ENCODE results near the gene SMAD1. TPM values are rescaled to one million over a fixed set of nuclear protein-coding genes. Genes with fewer than 3 reads are reported as not detected.
"Not testable (repeated sequence)": the region's sequence is repeated elsewhere in the genome, so short reads cannot be mapped to it uniquely, and the experiment has no call there.

The SMAD1 gene
- total RNA-seq, 1 donor = 33.2 TPM

- no peak for DNase-seq (ENCODE audit: low read depth)
- H3K4me3 ChIP-seq (ENCODE audit: low read depth, low read length) = no peak overlapping the region
- no peak for TF ChIP-seq CTCF (IDR thresholded peaks at IDR 0.05; ENCODE audit: insufficient read depth, low read depth, low read length)
Measured at GRCh38 chr4:145527773-145528172, 46.1 kb downstream of the SMAD1 start.

GRCh38 chr4:145528601-145529000 is 46.9 kb downstream of the SMAD1 start:
- TF ChIP-seq CTCF (IDR thresholded peaks at IDR 0.05; ENCODE audit: insufficient read depth, low read depth, low read length) = no peak
- no peak overlapping the region for H3K4me3 ChIP-seq (ENCODE audit: low read depth, low read length)
- DNase-seq (ENCODE audit: low read depth) = no peak

- no peak for TF ChIP-seq CTCF (IDR thresholded peaks at IDR 0.05; ENCODE audit: insufficient read depth, low read depth, low read length)
- H3K4me3 ChIP-seq (ENCODE audit: low read depth, low read length) = no peak overlapping the region
- DNase-seq (ENCODE audit: low read depth) = no peak
Measured at GRCh38 chr4:145530189-145530588, 48.5 kb downstream of the SMAD1 start.

- no peak for TF ChIP-seq CTCF (IDR thresholded peaks at IDR 0.05; ENCODE audit: insufficient read depth, low read depth, low read length)
- DNase-seq (ENCODE audit: low read depth) = no peak
- H3K4me3 ChIP-seq (ENCODE audit: low read depth, low read length) = no peak overlapping the region
Measured at GRCh38 chr4:145530662-145531061, 49.0 kb downstream of the SMAD1 start.

- no peak overlapping the region for H3K4me3 ChIP-seq (ENCODE audit: low read depth, low read length)
- DNase-seq (ENCODE audit: low read depth) = no peak
- no peak for TF ChIP-seq CTCF (IDR thresholded peaks at IDR 0.05; ENCODE audit: insufficient read depth, low read depth, low read length)
Measured at GRCh38 chr4:145531223-145531622, 49.6 kb downstream of the SMAD1 start.

GRCh38 chr4:145531859-145532258 is 50.2 kb downstream of the SMAD1 start:
- TF ChIP-seq CTCF (IDR thresholded peaks at IDR 0.05; ENCODE audit: insufficient read depth, low read depth, low read length) = no peak
- H3K4me3 ChIP-seq (ENCODE audit: low read depth, low read length) = no peak overlapping the region
- DNase-seq (ENCODE audit: low read depth) = no peak

GRCh38 chr4:145533001-145533400 is 51.3 kb downstream of the SMAD1 start:
- no peak overlapping the region for H3K4me3 ChIP-seq (ENCODE audit: low read depth, low read length)
- no peak for DNase-seq (ENCODE audit: low read depth)
- TF ChIP-seq CTCF (IDR thresholded peaks at IDR 0.05; ENCODE audit: insufficient read depth, low read depth, low read length) = no peak

GRCh38 chr4:145533415-145533814 is 51.8 kb downstream of the SMAD1 start:
- H3K4me3 ChIP-seq (ENCODE audit: low read depth, low read length); DNase-seq (ENCODE audit: low read depth): not testable (repeated sequence)

Measured in fibroblast of villous mesenchyme (primary cell).